GM19395 (cell line): Measurements from ENCODE around the gene AP1M1.

Experiments
- ATAC-seq: cut with Tn5 transposase; IDR thresholded peaks from one replicate; pipeline ENCODE4 v1.9.1; 2021; ENCODE audit warnings: mild to moderate bottlenecking, moderate library complexity; ENCODE audit not compliant: unreplicated experiment

Gene AP1M1

DNA sequence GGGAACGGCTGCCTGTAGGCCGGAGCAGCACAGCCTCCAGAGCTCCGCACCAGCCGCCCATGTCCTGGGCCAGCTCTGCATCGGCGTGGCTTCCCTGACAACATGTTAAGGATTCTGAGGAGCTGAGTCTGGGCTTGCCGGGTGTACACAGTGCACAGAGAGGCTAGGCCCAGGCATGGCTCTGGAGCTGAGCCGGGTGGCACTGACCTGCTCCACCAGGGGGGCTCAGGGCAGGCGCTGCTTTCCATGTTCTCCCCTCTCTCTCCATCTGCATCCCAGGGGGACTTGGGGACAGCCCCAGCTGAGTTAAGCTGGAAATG, 31.6 kb downstream of the AP1M1 start:
- no peak for ATAC-seq

DNA sequence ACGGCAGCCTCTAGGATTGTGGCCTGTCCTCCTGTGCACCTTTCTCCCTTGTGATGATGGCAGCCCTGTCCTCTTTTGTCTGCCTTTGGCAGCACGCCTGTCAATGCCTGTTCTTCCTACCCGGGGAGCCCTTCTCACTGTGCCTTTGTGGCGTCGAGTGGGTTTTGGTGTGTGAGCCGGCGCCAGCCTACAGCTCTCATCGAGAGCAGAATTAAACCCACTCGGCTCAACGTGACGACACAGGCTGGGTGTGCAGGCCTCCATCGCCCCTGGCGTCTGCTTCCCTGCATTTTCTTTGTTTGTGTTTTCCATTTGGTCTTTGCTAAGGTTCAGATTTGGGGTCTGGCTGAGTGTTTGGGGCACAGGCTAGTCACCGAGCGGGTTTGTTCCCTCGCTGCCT, 34.4 kb downstream of the AP1M1 start:
- ATAC-seq, result no peak

DNA sequence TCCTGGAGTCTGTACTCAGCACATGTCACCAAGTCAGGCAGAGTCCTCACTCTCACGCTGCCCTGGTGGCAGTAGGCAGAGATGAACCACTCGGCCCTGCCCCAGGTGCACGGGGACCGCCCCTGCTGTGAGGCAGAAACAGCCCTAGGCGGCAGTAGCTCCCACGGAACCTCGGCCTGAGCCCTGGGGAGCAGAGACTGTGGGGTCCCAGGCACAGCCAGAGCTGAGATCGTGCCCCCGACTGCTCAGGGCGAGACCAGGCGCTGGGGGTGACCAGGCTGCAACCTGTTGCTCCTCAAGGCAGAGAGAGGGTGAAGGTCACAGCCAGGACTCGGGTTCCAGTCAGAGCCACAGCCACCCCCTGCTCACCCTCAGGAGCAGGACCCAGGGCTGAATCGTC, 34.9 kb downstream of the AP1M1 start:
- ATAC-seq, result no peak

DNA sequence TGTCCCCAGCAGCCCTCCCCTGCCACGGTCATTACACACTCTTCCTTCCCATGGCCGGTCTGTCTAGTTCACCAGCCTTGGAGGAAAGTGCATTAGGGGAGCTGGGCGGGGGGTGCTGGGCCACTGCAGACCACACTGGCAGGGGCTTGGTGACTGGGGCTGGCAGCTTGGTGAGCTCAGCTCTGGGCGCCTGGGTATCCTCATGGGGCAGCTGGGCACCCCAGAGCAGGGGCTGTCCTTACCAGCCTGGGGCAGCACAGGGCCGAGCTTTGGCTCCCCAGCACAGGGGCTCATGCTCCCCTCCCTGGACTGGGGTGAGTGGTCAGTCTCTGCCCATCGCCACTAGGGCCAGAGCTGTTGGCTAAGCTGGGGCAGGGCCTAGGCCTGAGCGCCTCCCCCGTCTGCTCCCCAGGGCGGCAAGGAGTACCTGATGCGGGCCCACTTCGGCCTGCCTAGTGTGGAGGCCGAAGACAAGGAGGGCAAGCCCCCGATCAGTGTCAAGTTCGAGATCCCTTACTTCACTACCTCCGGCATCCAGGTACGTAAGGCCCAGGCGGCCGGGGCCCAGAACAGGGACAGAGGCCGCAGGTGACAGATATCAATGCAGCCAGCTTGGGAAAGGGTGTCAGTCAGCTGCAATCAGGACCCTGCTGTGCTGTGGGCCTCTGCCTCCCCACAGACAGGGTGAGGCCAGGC, 35.5 kb downstream of the AP1M1 start:
- no peak for ATAC-seq

DNA sequence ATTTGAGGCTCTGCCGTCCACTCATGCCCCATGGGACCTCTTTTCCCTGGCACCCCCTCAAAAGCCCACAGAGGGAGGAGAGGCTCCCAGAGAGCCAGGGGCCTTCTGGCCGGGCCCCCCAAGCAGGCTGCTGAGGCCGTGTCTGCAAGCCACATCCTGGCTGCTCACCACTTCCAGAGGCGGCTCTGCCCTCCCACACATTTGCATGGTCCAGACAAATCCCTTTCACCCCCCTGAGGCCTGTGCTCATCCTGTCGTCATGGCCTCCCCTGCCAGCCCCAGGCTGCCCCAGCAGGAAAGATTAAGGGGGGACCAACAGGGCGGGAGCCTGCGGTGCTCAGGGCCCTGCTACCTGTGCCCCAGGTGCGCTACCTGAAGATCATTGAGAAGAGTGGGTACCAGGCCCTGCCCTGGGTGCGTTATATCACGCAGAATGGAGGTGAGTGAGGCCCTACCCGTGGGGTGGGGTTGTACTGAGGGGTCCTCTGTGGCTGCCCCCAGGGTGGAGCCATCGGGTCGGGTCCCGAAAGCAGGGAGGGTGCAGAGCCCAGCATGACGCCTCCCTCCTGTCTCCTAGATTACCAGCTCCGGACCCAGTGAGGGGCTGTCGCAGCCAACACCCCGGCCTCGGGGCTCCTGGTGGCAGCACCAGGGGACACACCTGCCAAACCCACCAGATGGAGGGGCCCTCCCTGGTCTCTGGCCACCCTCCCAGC, 36.3 kb downstream of the AP1M1 start:
- ATAC-seq, result no peak

DNA sequence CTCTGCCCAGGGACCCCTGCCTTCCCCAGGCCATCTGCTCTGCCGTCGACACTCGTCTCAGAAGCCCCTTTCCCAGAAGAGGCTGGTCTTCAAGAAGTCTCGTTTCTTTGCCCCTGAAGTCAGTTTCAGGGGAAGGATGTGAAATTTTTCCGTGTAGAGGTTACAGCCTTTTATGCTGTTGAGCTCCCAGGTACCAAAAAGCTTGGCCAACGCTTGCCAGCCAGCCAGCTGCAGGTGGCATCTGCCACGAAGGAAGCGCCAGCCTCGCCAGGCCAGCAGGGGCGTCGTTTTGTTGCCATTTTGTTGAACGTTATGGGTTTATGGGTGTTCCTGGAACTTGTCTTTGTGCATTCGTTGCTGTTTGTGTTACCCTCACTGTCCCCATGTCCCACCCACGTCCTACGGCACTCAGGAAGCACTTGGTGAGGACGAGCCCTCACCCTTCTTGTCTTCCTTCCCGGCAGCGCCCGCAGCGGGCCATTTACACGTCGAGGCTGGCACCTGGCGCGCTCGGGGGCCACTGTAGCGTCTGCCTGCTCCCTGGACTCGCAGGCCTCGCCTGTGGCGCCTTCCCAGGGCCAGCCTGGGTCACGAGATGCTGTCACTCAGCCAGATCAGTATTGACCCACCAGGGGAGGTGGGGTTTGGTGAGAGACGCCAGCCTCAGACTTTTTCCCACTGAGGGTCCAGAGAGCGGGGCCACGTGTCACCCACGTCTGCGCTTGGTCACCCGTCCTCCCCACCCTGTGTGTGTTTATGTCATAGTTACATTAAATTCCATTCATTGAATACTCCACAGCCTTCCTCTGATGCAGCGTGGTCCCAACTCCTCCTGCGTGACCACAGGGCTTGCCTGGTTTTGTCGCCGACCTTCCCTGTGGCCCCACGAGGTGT, 37.1 kb downstream of the AP1M1 start:
- ATAC-seq, result no peak

DNA sequence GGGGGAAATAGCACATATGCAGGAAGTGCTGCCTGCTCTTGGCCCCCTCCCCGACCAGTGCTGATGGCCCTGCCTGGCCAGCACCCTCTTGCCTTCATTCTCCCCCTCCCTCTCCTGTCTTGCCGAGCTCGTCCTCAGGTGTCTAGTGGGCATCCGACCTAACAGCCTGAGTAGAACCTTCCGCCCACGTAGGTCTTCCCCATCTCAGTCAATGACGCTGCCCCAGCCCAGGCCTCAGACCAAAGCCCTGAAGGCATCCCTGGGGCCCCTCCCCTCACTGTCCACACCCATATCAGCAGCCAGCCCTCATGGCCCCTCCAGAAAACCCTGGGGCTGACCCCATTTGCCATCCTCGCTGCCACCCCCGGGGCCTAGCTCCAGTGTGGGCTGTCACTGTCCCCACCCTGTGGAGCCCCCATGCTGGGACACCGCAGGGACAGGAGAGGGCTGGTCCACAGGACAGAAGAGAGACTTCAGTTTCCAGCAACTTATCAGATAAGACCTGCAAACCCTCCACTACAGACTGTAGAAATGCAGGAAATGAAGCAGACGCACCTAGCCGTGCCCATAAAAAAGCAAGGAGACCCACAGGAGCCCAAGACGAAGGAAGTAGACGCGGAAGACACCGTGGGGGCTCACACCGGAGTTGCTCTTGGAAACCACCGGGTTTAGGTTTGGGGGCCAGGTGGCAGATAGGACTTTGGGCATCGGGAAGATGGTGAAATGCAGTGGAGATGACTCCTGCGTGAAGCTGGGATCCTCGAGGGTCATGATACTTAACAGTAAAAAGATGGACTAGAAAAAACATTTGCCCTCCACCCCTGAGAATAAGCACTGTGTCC, 38.3 kb downstream of the AP1M1 start:
- ATAC-seq, result no peak

DNA sequence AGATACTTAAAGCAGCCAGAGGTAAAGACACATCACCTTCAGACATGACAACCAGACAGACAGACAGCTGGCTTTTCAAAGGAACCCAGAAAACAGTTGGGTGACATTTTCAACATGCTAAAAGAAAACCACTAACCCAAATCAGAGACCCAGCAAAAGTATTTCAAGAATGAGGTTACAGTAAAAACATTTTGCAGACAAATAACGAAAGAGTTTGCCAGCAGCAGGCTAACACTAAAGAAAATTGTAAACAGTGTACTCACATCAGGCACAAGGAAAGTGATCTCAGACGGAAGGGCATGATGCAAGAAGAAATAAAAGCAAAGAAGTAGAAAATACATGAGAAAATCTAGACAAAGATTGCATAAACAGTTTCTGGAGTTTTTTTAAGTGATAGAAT, 46.4 kb downstream of the AP1M1 start:
- no peak for ATAC-seq

DNA sequence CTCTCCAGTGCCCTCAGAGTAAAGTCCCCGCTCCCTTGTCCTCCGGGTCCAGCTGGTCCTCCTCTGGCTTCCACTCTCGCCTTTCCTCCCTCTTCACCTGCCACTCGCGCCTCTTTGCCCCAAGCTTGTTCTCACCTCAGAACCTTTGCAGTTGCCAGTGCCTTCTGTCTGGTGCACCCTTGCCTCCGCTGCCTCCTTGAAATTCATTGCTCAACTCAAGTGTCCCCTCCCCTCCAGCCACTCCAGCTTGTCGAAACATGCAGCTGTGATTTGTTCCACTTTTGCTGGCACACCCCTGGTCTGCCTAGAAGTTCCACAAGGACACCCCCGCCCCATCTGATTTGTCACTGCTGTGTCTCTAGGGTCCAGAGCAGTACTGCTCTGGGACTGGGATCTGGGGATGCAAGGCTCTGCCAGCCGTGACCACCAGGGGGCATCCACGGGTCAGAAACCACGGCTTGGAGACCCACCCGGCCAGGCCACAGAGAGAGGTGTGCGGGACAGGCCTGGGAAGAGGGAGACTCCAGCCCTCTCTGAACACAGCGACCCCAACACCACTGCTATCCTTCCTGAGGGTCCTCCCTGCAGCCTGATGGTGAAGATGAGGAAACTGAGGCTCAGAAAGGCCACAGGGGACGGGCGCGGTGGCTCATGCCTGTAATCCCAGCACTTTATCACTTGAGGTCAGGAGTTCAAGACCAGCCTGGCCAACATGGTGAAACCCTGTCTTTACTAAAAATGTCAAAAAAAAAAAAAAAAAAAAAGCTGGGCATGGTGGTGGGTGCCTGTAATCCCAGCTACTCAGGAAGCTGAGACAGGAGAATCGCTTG, 49.9 kb downstream of the AP1M1 start:
- ATAC-seq, result no peak

DNA sequence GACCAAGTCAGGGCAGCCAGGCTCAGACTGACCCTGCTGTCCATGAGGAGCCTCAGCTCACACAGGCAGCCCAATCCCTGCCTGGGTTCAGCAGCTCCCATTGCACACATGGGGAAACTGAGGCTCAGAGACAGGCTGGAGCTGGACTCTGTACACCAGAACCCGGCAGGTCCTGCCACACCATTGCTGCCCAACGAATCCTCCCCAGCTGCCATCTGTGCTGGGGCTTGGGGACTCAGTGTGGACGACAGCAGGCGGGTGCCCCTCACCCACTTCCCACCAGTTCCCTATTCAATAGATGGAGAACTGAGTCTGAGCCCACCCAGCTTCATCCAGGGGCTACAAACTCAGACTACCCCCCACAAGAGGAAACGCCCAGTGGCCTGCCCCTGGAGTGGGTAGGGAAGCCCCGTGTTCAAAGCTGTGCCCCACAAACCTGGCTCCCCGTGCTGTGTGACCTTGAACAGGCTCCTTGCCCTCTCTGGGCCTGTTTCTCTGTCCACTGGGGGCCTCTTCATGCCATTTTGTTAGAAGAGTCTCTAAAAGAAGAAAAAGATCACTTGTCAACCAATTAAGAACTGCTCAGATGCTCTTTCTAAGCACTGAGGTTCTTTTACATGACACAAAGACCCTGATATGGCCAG, 50.8 kb downstream of the AP1M1 start:
- no peak for ATAC-seq

DNA sequence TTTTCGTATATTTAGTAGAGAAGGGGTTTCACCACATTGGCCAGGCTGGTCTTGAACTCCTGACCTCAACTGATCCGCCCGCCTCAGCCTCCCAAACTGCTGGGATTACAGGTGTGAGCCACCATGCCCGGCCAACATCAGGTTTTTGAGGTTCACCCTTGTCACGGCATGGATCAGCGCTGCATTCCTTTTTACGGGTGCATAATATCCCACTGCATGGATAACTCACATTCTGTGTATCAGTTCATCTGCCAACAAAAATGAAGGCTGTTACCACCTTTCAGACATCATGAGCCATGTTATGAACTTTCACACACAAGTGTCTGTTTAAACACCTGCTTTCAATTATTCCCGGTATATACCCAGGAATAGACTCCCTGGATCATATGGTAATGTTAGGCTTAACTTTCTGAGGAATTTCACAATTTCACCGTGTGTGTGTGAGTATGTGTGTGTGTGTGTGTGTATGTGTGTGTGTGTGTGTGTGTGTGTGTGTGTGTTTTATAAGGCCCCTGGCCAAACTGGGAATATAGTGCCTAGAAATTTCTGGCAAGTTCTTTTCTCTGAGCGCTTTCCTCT, 52.2 kb downstream of the AP1M1 start:
- no peak for ATAC-seq

DNA sequence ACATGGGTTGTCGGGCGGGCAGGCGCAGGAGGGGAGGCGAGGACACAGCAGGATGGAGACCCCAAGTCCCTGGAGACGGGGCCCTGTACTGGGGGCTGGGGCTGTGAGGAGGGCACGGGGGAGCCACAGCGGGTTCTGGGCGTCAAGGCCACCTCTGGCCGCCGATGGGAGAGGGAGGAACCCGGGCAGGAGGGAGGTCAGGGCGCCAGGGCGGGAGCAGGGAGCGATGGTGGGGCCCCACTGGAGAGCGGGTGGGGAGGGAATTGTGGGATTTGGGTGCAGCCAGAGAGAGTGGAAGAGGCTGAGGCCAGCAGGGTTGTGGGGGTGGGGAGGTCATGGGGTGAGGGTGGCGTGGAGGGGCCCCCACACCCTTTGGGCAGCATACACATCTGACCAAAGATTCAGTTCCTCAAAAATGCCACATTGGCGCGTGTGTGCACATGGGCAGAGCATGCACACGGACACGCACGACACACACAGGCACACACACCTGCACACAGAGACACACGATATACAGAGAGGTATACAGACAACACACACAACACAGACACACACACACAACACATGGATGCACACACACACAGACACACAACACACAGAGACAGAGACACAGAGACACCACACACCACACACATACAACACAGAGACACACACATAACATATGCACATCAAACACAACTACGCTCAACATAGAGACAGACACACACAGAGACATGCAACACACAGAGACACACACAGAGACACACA, 54.9 kb downstream of the AP1M1 start:
- no peak for ATAC-seq

DNA sequence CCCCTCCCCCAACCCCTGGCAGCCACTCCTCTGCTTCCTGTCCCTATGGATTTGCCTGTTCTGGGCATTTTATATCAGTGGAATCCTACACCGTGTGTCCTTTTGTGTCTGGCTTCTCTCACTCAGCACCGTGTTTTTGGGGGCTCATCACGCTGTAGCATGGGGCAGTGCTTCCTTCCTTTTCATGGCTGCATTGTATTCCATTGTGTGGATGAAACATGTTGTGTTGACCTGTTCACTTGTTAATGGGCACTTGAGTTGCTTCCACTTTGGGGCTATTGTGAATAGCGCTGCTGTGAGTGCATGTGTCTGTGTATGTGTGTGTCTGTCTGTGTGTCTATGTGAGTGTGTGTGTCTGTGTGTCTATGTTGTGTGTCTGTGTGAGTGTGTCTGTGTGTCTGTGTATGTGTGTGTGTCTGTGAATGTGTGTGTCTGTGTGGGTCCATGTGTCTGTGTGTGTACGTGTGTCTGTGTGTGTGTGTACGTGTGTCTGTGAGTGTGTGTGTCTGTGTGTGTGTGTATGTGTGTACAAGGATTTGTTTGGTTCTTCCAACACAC, 57.2 kb downstream of the AP1M1 start:
- no peak for ATAC-seq

DNA sequence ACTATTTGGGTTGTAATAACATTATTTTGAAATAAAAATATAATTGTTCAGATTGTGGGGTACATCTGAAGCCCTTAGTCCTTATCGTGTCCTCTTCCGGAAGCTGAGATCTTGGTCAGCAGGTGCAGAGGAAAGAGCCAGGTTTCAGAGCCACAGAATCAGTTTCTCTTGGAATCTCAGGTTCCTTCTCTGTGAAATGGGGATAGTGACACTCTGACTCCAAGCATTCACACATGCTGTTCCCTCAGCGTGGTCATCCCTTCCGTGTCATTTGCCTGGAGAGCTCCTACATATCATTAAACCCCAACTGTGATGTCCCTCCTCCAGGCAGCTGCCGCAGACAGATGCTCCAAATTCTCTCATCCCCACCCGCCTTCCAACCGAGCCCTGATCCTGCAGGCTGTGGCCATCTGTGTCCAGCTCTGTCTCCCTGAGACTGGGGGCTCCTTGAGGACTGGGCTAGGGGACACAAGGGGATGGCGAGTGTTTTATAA, 59.8 kb downstream of the AP1M1 start:
- no peak for ATAC-seq

DNA sequence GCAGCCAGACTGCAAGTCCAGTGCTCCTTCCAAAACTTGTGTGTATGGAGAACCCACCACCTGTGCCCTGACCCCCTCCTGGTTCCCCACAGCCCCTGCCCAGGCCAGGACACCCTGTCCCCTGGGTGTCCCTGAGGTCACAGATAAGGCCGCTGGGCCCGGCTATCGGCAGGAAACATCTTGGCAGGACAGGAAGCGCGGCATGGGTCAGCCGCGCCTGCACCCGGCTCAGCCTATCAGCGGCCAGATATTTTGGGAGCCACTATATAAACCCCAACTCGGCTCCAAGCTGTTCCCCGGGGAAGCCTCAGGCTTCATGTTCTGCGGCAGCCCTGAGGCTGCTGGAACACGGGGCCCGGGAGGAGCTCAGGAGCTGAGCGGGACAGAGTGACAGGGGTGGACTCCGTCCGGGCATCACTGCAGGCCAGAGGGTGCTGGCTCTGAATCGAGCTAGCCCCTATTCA, 60.8 kb downstream of the AP1M1 start:
- ATAC-seq, result no peak

DNA sequence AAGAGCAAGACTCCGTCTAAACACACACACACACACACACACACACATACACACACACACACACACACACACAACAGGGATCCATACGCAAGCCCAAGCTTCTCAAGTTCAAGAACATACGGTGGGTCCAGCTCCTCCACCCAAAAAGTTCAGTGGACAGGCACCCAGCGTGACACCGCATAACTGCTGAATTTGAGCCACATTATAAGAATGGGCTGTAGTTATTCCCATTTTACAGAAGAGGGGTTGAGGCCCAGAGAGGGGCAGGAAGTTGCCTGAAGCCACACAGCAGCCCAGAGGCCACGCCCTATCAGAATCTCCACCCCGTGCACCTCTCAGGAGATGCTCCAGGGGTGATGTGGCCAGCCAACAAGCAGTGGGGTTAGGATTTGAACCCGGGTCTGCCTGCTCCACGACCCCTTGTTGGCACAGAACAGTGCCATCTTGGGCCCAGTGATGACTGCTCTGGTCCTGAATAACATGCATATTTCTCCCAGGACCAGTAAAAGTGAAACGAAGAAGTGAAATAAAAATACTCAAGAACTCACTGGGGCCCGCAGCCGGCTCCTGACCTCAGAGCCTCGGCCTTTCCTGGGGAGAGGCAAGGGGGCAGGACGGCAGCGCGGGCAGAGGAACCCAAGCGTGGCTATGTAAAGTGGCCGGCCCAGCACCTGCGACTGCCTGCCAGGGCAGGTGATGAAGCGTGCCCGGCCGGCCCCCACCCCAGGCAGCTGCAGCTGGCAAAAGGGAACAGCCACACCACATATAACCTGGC, 61.9 kb downstream of the AP1M1 start:
- ATAC-seq, result peak; percentile 58

DNA sequence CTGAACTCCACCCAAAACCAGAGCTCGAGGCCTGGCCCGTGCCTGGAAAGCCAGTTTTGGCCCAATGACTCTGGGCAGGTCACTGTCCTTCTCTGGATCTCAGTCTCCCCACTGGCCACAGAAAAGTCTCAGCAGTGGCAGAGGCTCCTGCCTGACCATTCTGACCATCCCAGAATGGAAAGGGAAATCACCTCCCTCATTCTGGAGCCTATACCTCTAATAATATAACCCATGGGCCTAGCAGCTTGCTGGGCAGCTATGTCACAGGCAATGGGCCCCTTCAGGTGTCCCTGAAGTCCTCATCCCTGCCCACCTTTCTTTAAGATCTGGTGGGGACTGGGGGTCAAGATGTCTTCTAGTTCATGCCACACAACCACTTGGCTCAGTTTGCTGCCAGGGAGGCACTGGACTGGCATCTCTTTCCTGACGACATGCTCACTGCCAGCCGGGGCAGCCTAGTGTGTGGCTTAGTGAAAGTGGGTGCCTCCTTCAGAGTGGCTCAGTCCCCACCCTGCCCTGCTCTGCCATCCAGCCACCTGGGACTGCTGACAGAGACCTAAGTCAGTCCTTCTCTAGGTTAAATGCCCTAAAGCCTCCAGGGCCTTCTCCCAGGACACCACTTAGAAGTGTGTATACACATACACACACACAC, 62.6 kb downstream of the AP1M1 start:
- ATAC-seq, result no peak
